ENCODE data around the gene NFYA. TPM values are rescaled to one million over a fixed set of nuclear protein-coding genes. Genes with fewer than 3 reads are reported as not detected.

The NFYA gene
- total RNA-seq, 2 donors from 2014 or later = 8.6 to 10.4 TPM

DNA sequence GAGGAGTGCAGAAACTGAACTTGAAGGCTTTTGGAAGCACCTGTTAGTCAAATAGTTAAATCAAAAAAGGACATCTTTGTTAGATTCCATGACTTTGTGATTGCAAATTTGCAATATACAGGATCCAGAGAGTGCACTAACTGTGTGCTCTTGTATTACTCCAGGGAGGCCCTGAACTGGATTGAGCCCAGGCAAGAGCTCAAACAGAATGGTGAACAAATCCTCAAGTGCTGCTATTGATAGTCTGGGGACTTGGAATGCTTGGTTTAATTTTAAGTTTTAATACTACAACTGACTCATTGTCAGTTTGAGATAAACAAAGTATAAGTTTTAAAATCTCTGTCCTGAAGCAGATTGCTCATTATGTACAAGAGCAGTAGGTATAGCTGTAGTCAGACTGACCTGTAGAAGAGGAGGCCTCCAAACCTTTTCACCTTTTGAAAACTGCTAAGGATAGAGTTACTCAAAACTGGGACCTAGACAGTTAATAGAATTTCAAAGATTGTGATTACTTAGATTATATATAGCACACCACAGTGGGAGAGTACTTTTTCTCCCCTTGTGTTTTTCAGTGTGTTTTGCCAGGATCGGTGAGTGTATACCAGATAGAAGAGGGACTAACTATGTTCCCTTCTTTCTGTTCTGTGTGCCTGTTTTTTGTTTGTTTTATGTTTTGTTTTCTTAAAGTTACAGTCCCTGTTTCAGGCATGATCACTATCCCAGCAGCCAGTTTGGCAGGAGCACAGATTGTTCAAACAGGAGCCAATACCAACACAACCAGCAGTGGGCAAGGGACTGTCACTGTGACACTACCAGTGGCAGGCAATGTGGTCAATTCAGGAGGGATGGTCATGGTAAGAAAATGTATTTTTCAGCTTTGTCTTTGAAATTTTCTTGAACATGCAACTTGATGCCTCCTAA is 18.3 kb downstream of the NFYA start:
- TF ChIP-seq, protein P1, sequence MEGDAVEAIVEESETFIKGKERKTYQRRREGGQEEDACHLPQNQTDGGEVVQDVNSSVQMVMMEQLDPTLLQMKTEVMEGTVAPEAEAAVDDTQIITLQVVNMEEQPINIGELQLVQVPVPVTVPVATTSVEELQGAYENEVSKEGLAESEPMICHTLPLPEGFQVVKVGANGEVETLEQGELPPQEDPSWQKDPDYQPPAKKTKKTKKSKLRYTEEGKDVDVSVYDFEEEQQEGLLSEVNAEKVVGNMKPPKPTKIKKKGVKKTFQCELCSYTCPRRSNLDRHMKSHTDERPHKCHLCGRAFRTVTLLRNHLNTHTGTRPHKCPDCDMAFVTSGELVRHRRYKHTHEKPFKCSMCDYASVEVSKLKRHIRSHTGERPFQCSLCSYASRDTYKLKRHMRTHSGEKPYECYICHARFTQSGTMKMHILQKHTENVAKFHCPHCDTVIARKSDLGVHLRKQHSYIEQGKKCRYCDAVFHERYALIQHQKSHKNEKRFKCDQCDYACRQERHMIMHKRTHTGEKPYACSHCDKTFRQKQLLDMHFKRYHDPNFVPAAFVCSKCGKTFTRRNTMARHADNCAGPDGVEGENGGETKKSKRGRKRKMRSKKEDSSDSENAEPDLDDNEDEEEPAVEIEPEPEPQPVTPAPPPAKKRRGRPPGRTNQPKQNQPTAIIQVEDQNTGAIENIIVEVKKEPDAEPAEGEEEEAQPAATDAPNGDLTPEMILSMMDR (IDR thresholded peaks at IDR 0.05) = no peak
- no peak for TF ChIP-seq POLR2A (IDR thresholded peaks at IDR 0.05)
- Histone ChIP-seq H3K27me3 (no peaks in the 10 kb centered on the region), H3K4me1 (no peaks in the 10 kb centered on the region), H3K9me3 (no peaks in the 10 kb centered on the region), H3K27ac (no peak overlapping the region), H3K4me3 (no peak overlapping the region), H3K36me3 (replicated peaks in 1 of 2; ENCODE audit: insufficient read depth in 1 of 2, low read depth in 2 of 2) (peaks cover 20 to 57% of the 10 kb centered on the region in 2 donors)
- peak in 1 of 4 donors; percentile 11 for DNase-seq
- 32 to 46% methylated on average over 1 of the region's 1 CpG for WGBS, 2 donors
- no peak for ATAC-seq
- intact Hi-C loops (cut with DNase I) = no loop called here

DNA sequence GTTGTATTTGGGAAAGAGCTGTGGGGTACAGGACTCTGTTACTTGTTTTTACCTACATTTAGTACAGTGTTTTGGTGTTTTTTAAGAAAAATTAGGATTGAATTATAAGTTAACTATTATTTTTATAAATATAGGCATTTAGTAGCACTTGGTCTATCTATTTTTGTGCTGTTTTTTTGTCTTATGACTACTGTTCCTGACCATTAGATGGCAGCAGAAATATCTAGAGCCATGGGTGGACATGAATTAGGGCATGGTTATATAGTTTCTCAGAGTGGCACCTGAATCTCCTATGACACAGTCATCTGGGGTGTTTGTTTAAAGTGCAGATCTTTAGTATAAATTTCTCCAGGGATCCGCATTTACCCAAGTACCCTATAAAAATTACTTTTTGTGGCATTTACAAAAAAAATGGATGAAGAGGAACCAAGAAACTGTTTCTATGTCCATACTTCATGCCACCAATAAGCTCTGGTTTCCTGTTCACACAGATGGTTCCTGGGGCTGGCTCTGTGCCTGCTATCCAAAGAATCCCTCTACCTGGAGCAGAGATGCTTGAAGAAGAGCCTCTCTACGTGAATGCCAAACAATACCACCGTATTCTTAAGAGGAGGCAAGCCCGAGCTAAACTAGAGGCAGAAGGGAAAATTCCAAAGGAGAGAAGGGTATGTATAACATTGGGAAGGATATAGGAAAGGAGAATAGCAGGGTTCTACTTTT is 19.8 kb downstream of the NFYA start:
- Histone ChIP-seq H3K4me1 (no peaks in the 10 kb centered on the region), H3K9me3 (no peaks in the 10 kb centered on the region), H3K27ac (no peak overlapping the region), H3K27me3 (no peaks in the 10 kb centered on the region), H3K36me3 (replicated peaks in 1 of 2; ENCODE audit: insufficient read depth in 1 of 2, low read depth in 2 of 2) (peaks cover 21 to 67% of the 10 kb centered on the region in 2 donors), H3K4me3 (no peak overlapping the region)
- 93 to 94% methylated on average over 4 of the region's 4 CpGs for WGBS, 2 donors
- no peak for ATAC-seq
- no peak for DNase-seq
- TF ChIP-seq, protein P1 (IDR thresholded peaks at IDR 0.05) = peak in 2 of 7 experiments; percentile 14 to 20
- TF ChIP-seq POLR2A (IDR thresholded peaks at IDR 0.05) = no peak
- intact Hi-C loops (cut with DNase I) = no loop called here

DNA sequence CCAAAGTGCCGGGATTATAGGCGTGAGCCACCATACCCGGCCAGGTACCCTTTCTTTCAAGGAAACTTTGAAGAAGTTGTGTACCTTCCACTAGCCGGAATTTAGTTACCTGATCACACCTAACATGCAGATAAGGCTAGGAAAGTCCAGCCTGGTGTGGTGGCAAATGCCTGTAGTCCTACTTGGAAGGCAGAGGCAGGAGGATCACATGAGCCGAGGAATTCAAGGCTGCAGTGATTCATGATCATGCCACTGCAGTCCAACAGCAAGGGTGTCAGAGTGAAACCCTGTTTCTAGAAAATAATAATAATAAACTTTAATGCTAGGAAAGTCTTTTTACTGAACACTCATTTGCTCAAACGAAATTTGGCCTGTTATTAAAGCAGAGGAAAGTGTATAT is 21.0 kb downstream of the NFYA start:
- Histone ChIP-seq H3K4me1 (no peaks in the 10 kb centered on the region), H3K27ac (no peak overlapping the region), H3K4me3 (no peak overlapping the region), H3K36me3 (replicated peaks in 1 of 2; ENCODE audit: insufficient read depth in 1 of 2, low read depth in 2 of 2) (peaks cover 21 to 76% of the 10 kb centered on the region in 2 donors), H3K27me3 (no peaks in the 10 kb centered on the region), H3K9me3 (no peaks in the 10 kb centered on the region)
- no peak for DNase-seq
- no peak for TF ChIP-seq POLR2A (IDR thresholded peaks at IDR 0.05)
- TF ChIP-seq, protein P1 (IDR thresholded peaks at IDR 0.05) = no peak
- 81 to 91% methylated on average over 6 of the region's 6 CpGs for WGBS, 2 donors
- intact Hi-C loops (cut with DNase I) = no loop called here
- ATAC-seq = no peak

DNA sequence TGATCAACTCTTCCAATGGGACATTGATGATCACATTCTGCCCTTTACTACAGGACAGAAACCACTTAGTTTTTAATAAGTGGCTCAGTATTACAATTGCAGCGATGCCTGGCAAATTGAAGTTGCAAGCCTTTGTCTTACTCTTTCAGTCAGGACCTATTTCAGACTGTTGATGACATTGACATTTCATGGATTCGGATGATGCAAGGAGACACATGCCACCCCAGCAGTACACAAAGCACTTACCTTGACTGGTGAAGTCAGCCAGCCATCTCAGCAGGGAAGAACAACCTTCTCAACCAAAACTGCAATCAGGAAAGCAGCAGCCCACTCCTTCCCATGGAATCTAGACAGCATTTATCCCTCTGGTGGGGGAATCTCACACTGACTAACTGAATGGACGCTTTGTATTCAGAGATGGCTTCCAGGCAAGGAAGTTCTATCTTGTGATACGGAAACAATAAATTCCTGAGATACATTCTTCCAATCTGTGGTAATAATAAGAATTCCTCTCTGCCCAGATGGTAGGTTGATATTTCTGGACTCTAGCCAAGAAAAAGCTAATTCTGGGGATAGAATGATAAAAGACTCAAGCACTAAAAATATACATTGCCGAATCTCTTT is 24.8 kb downstream of the NFYA start:
- H3K4me3 ChIP-seq = no peak overlapping the region
- H3K9me3 ChIP-seq = no peaks in the 10 kb centered on the region
- TF ChIP-seq POLR2A (IDR thresholded peaks at IDR 0.05) = no peak
- TF ChIP-seq, protein P1 (IDR thresholded peaks at IDR 0.05) = no peak
- DNase-seq = no peak
- H3K4me1 ChIP-seq = no peaks in the 10 kb centered on the region
- ATAC-seq = no peak
- H3K27ac ChIP-seq = no peak overlapping the region
- intact Hi-C loops (cut with DNase I) = no loop called here
- H3K27me3 ChIP-seq = no peaks in the 10 kb centered on the region
- peaks cover 21 to 58% of the 10 kb centered on the region in 2 donors for H3K36me3 ChIP-seq (replicated peaks in 1 of 2; ENCODE audit: insufficient read depth in 1 of 2, low read depth in 2 of 2)
- WGBS, 2 donors = 75 to 84% methylated on average over 5 of the region's 5 CpGs
